GM18868 (cell line): ENCODE data around the gene NOVA1.
"Not testable (repeated sequence)": the region's sequence is repeated elsewhere in the genome, so short reads cannot be mapped to it uniquely, and the experiment has no call there.

Source experiments
- ATAC-seq: cut with Tn5 transposase; IDR thresholded peaks from one replicate; pipeline ENCODE4 v1.9.1; 2021; ENCODE audit warnings: mild to moderate bottlenecking, moderate library complexity; ENCODE audit not compliant: unreplicated experiment

Gene NOVA1, protein sequence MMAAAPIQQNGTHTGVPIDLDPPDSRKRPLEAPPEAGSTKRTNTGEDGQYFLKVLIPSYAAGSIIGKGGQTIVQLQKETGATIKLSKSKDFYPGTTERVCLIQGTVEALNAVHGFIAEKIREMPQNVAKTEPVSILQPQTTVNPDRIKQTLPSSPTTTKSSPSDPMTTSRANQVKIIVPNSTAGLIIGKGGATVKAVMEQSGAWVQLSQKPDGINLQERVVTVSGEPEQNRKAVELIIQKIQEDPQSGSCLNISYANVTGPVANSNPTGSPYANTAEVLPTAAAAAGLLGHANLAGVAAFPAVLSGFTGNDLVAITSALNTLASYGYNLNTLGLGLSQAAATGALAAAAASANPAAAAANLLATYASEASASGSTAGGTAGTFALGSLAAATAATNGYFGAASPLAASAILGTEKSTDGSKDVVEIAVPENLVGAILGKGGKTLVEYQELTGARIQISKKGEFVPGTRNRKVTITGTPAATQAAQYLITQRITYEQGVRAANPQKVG

DNA sequence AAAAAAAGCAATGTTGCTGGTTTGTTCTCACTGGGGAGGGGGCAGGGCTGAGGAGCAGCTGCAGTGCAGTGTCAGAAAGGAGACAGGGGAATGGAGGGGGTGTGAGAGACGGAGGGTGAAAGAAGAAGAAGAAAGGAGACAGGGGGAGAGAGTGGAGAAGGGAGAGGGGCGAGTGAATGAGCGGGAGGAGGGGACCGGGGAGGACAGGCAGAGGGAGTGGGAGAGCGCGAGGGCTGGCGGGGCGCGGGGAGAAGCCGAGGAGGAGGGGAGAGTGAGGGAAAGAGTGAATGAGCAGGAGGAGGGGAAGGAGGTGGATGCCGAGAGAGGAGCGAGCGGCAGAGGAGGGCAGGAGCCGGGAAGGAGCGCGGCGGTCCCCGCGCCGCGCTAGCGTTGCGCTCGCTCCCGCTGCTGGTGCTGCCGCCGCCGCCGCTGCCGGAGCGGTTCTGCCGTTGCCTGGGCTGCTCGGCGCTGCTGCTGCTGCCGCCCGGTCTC lies at the start of gene NOVA1:
Gene NOVA1 (minus strand): TSS at position 445 of the 492 bp plus-strand sequence. CDS start 597 bp downstream, outside the sequence.
- peak; percentile 33 for ATAC-seq

DNA sequence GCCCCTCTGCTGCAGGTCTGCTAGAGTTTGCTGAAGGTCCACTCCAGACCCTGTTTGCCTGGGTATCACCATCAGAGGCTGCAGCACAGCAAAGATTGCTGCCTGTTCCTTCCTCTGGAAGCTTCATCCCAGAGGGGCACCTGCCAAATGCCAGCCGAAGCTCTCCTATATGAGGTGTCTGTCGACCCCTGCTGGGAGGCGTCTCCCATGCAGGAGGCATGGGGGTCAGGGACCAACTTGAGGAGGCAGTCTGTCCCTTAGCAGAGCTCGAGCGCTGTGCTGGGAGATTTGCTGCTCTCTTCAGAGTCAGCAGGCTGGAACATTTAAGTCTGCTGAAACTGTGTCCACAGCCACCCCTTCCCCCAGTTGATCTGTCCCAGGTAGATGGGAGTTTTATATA lies 47.2 kb upstream of the NOVA1 start:
- ATAC-seq: not testable (repeated sequence)

DNA sequence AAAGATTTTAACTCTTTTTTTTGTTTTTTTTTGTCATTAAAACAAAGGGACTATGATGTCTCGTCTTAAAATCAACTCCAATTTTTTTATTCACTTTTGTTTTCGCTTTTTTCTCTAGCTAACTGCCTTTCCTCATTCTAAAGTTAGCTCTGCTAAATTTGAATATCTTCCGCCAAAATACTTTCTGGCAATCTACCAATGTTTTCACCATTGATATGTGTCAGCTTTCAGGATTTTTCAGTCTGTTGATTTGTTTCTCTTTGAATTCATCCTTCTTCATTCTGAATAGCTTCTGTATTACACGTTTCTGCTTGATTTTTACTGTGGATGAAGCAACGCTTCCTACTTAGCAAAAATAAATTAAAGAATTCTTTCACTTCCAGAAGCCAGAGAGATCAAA lies 38.7 kb upstream of the NOVA1 start:
- no peak for ATAC-seq

DNA sequence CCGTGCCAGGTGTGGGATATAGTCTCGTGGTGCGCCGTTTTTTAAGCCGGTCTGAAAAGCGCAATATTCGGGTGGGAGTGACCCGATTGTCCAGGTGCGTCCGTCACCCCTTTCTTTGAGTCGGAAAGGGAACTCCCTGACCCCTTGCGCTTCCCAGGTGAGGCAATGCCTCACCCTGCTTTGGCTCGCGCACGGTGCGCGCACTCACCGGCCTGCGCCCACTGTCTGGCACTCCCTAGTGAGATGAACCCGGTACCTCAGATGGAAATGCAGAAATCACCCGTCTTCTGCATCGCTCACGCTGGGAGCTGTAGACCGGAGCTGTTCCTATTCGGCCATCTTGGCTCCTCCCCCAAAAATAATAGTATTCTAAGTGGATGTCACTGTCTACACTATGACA lies 37.1 kb upstream of the NOVA1 start:
- not testable (repeated sequence) for ATAC-seq

DNA sequence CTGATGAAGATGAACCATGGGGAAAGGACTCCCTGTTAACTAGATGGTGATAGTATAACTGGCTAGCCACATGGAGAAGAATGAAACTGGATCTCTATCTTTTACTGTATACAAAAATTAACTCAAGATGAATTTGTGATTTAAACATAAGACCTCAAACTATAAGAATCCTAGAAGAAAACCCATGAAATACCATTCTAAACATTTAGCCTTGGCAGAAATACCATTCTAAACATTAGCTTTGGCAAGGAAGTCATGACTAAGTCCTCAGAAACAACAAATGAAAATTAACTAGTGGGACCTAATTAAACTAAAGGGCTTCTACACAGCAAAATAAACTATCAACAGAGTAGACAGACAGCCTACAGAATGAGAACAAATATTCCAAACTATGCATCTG lies 28.4 kb upstream of the NOVA1 start:
- ATAC-seq: no peak

DNA sequence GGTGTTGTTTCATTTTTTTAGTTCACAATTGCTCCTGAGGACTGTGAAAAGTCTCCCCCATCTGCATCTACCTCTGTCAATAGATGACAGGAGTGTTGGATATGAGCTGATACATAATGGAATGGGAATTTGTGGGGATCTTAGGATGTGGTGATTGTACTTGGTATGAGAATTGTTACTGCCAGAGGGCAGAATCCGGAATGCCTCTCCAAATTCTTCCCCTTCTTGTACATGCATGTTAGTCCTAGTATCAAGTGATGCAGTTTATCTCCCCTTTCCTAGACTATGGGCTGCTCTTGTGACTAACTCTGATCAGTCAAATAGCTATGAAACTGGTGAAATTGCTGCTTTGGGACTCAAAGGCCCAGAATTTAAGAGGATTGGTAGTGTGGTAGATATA lies 24.8 kb upstream of the NOVA1 start:
- ATAC-seq: no peak

GRCh38 chr14:26621807-26622560 lies 24.2 kb upstream of the NOVA1 start:
- ATAC-seq: no peak

- ATAC-seq: no peak
Observed at GRCh38 chr14:26621364-26621763, 23.5 kb upstream of the NOVA1 start.

DNA sequence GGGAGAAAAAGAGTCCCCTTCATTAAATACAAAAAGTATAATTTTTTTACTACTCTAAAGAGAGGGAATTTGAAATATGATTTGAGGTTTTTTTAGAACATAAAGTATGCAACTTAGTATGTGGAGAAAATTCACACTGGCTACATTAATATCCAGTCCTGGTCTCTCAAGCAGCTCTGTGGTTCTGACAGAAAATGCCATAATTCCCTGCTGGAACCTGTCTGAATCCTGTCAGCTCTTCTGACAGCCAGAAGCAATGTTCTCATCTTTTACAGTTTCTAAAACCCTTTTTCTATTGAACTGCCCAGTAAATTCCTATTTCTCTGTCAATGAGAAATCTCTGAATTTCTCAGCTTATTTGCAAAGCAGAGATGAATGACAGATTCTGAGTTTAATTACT lies 13.4 kb upstream of the NOVA1 start:
- no peak for ATAC-seq

DNA sequence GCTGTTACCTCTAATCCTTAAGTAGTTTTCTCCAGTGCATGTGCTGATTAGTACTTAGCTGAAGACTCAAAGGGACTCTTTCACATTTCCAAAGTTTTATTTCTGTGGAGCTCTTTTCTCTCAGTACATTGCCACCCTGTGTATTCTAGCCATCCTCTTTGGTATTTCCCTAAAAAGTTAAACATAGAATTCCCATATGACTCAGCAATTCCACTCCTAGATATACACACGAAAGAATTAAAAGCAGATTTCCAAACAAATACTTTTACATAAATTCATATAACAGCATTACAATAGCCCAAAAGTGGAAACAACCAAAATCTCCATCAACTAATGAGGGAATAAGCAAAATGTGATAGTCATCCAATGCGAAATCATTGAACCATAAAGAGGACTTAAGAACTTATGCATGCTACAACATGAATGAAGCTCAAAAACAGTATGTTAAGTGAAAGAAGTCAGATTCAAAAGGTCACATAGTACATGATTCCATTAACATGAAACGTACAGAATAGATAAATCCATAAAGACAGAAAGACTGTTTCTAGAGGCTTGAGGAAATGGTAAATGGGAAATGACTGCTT lies 9.0 kb upstream of the NOVA1 start:
- no peak for ATAC-seq

- no peak for ATAC-seq
Observed at GRCh38 chr14:26605602-26606001, 7.8 kb upstream of the NOVA1 start.

DNA sequence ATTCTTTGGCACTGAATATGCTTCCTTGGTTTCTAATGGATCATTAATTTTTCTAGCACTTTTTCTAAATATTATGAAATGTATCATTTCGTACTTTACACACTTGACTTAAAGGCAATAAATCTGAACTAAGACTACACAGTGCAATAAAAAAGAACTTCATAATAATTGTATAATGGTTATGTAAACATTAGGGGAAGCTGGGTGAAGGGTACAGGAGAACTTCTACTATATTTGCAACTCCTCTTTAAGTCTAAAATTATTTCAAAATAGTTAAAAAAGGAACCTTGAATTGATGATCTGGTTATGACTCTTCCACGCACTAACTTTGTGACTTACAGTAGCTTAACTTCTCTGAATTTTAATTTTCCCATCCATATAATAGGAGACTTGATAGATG lies 5.1 kb upstream of the NOVA1 start:
- no peak for ATAC-seq

- no peak for ATAC-seq
Observed at GRCh38 chr14:26601856-26602255, 4.0 kb upstream of the NOVA1 start.

- no peak for ATAC-seq
Observed at GRCh38 chr14:26599291-26599690, 1.5 kb upstream of the NOVA1 start.

DNA sequence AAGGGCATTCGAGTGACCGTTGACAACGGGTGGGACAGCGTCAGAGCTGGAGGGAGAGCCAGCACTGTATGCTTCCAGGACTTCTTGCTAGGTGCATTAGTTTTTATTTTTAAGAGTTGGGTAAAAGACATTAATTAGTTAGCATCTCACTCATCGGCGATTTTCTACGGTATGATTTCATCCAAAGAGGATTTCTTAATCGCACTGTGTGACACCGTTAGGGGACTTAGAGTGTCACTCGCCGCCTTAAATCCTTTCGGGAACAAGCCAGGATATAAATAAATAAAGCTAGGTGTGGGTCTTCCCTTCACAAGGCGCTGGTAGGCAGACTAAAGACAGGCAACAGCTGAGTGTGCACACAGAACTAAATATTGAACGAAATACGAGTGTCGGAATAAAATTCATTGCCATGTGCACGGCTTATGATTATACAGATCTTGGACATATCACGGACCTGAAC lies 869 bp upstream of the NOVA1 start:
- ATAC-seq: no peak

GRCh38 chr14:26598081-26598671 lies 343 bp upstream of the NOVA1 start:
- peak; percentile 75 for ATAC-seq

DNA sequence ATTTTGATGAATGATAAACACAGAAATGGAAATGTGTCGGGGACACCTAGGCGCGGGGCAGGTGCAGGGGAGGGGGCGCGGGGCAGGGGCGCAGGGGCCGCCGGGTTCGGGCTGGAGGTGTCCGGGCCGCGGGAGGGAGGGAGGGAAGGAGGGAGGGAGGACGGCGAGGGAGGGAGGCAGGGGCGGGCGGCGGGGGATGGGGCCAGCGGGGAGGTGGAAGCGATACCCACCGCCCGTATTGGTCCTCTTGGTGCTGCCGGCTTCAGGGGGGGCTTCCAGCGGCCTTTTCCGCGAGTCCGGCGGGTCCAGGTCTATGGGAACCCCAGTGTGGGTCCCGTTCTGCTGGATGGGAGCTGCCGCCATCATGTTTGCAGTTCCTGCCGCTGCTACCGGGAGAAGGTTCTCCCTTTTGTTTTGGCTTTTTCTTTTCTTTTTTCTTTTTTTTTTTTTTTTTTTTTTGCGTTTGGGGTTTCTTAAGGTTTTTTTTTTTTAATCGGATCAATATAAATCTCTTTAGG lies 703 bp downstream of the NOVA1 start:
- no peak for ATAC-seq

DNA sequence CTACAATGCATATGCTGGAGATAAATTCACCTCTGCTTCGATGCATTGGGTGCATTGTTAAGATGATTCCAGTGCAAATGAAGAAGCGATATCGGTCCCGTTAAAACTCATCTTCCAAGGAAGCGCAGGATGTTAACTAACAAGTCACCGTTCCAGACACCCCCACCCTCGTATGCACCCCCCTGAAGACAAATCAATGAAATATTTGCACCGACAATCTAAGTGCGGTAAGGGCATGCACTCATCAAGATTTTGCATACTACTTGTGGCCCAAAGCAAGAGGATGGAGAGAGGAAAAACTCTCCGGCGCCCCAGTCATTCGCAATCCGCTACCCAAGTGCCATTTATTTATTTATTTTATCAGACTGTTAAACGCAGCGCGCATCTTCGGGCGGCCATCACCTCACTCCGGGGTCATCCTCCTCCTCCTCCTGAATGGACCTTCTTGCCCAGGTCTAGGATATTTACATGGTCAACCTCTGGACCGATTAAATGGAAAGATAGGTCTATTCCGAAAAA lies 1.2 kb downstream of the NOVA1 start:
- ATAC-seq: no peak

DNA sequence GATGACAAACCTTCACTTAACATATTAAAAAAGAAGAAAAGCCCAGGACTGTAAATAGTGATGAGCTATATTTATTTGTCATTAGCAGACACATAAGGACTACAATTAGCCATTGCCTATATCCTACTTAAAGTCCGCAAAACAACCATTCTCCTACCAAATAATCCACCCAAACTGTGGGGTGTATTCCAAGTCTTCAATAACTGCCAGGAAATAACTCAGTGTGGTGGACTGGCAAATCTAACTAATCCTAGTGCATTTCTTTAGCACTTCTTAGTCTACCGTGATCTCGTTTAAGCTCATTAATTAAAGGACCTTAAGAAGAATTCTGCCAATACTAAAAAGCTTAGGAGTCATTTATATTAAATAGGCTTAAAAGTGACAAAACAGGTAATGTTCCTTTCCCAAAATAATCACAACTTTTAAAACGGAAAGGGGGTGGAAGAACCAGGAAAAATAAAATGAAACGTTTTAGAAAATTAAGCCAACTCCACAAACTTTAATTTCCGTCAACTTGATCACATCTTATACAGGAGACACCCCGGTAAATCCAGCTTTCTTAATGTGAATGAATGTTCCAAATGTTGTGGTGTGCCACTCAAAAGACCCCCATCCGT lies 1.8 kb downstream of the NOVA1 start:
- ATAC-seq: no peak
